ENCODE measurements around the gene LBX1.

LBX1 gene, protein sequence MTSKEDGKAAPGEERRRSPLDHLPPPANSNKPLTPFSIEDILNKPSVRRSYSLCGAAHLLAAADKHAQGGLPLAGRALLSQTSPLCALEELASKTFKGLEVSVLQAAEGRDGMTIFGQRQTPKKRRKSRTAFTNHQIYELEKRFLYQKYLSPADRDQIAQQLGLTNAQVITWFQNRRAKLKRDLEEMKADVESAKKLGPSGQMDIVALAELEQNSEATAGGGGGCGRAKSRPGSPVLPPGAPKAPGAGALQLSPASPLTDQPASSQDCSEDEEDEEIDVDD

DNA sequence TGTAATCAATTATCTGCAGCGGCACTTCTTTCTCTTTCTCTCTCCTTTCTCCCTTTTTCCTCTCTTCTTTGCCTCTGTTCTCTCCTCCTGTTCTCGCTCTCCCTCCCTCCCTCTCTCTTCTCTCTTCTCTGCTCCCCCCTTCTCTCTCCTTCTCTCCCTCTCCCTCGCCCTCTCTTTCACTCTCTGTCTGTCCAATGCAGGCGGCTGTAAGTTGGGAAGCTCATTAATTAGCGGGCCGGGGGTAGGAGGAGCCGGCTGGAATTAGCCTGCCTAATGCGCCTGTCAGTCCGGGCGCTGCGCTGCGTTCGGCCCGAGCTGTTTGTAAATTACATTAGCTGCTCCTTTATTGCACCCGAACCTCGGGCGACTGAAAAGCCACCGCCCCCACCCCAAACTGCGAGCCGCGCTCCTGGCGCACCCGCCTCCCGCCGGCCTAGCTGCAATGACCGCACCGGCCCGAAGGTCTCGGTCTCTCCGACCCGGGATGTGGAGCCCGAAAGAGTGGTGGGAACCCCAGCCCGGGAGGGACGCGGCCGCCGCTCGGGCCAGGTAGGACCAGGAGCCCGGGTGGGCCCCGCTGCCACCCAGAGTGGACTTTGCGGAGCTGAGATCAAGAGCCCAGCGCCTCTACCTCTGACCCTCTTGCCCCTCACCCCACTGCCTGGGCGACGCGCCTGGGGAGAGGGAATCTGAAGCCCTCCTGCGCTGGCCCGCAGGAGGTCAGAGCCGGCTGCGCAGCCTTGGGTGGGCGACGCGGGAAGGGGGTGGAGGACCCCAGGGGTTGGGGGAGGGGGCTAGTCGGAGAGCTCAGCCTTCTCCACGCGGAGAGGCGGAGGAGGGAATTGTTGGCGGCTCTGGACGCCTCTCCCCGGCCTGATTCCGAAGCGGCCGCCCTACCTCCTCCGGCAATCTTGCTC lies at the start of gene LBX1:
LBX1 (minus strand) TSS at position 198 of the 917 bp plus-strand sequence. CDS start 648 bp downstream, outside the sequence.
- Histone ChIP-seq H3K36me3 (ENCODE audit: control insufficient read depth, insufficient read depth, low read length) (no peaks in the 10 kb centered on the region), H3K27me3 (replicated peaks; ENCODE audit: control insufficient read depth, insufficient read depth, low read length) (peaks cover 9% of the 10 kb centered on the region), H3K4me3 (replicated peaks; ENCODE audit: low read depth, low read length) (no peak within 1 kb of the TSS)
- TF ChIP-seq, protein P1, sequence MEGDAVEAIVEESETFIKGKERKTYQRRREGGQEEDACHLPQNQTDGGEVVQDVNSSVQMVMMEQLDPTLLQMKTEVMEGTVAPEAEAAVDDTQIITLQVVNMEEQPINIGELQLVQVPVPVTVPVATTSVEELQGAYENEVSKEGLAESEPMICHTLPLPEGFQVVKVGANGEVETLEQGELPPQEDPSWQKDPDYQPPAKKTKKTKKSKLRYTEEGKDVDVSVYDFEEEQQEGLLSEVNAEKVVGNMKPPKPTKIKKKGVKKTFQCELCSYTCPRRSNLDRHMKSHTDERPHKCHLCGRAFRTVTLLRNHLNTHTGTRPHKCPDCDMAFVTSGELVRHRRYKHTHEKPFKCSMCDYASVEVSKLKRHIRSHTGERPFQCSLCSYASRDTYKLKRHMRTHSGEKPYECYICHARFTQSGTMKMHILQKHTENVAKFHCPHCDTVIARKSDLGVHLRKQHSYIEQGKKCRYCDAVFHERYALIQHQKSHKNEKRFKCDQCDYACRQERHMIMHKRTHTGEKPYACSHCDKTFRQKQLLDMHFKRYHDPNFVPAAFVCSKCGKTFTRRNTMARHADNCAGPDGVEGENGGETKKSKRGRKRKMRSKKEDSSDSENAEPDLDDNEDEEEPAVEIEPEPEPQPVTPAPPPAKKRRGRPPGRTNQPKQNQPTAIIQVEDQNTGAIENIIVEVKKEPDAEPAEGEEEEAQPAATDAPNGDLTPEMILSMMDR (IDR thresholded peaks at IDR 0.05; ENCODE audit: insufficient read depth, low read length, poor library complexity, severe bottlenecking) = no peak
- no peak for DNase-seq (ENCODE audit: extremely low read depth, insufficient read length)

DNA sequence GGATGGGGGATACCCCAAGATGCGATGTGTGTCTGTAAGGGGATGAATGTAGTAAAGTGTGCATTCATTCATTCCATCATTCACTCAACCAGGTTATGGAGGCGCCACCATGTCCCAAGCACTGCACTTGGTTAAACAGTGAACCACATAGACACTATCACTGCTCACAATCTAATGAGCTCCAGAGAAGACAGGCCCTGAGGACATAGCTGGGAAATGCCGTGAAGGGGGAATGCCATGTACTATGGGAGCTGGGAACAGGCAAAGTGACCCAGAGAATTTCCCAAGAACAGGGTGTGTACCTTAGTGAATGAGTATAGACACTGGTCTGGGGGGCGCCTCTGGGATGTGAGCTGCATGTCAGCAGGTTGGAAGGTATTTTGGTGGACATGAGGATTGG lies 44.5 kb upstream of the LBX1 start:
- TF ChIP-seq, protein P1 (IDR thresholded peaks at IDR 0.05; ENCODE audit: insufficient read depth, low read length, poor library complexity, severe bottlenecking) = no peak
- no peak for DNase-seq (ENCODE audit: extremely low read depth, insufficient read length)
- Histone ChIP-seq H3K36me3 (ENCODE audit: control insufficient read depth, insufficient read depth, low read length) (no peaks in the 10 kb centered on the region), H3K27me3 (replicated peaks; ENCODE audit: control insufficient read depth, insufficient read depth, low read length) (no peaks in the 10 kb centered on the region; the same call in 1 of the 2 replicates), H3K4me3 (replicated peaks; ENCODE audit: low read depth, low read length) (no peak overlapping the region)

DNA sequence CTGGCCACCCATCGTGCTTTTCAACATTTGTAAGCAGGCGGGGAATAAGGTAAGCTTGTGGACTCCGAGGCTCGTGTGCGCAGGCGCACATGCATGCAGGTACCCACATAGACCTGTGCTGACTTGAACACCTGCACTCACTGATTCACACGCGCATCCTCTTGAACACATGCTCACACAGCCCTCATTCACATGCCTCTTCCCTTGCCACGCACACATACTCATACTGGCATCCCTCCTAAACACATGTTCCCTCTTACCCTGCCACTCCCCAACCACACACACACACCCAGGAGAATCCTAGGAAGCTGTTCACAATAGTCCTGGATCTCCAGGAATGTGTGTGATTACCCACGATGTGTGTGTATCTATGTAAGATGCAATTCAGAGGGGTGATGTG lies 44.1 kb upstream of the LBX1 start:
- no peaks in the 10 kb centered on the region for H3K36me3 ChIP-seq (ENCODE audit: control insufficient read depth, insufficient read depth, low read length)
- H3K27me3 ChIP-seq (replicated peaks; ENCODE audit: control insufficient read depth, insufficient read depth, low read length) = no peaks in the 10 kb centered on the region; the same call in 1 of the 2 replicates
- TF ChIP-seq, protein P1 (IDR thresholded peaks at IDR 0.05; ENCODE audit: insufficient read depth, low read length, poor library complexity, severe bottlenecking) = no peak
- no peak overlapping the region for H3K4me3 ChIP-seq (replicated peaks; ENCODE audit: low read depth, low read length)
- DNase-seq (ENCODE audit: extremely low read depth, insufficient read length) = no peak

DNA sequence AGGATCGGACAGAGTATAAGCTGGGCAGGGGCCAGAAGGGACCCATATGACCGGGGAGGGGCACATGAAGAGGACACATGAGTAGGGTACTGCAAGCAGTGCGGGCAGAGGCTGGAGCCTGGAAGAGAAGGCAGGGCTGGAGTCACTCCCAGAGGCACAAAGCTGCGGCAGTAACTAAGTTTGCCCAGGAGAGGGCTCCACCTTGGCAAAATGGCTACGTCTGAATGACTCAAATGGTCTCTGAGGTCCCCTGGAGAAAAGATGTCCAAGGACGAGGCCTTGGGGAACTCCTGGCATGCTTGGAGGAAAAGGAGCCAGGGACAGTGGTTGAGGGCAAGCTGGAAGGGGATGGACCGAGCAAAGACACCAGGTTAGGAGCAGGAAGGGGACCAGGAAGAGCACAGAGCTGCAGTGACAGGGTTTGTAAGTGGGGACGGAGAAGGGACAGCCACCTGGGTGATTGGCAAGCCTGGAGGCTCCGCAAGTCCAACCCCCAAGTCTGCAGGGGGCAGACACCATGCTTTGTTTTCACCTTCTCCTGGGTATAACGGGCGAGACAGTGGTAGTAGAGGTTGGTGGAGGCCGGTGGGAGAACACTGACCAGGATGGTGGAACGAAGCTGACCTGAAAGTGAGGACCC lies 43.1 kb upstream of the LBX1 start:
- peak; percentile 25 for DNase-seq (ENCODE audit: extremely low read depth, insufficient read length)
- TF ChIP-seq, protein P1 (IDR thresholded peaks at IDR 0.05; ENCODE audit: insufficient read depth, low read length, poor library complexity, severe bottlenecking) = peak; percentile 84
- H3K27me3 ChIP-seq (replicated peaks; ENCODE audit: control insufficient read depth, insufficient read depth, low read length) = no peaks in the 10 kb centered on the region; the same call in 1 of the 2 replicates
- H3K36me3 ChIP-seq (ENCODE audit: control insufficient read depth, insufficient read depth, low read length) = no peaks in the 10 kb centered on the region
- no peak overlapping the region for H3K4me3 ChIP-seq (replicated peaks; ENCODE audit: low read depth, low read length)

DNA sequence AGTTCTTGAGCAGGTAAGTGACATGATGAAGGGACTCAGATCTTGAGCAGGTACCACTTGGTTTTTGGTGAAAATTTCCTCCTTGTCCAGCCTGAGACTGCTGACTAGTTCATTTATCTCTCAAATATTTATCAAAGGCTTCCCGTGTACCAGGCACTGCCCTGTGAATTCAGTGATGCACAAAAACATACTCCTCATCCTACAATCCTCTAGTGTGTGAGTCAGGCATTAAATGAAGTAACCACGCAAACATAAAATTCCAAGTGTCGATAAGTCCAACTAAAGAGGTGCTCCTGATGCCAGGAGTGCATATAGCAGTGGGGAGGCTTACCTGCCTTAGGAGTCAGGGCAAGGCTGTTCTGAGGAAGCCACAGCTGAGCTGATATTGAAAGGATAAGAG lies 41.5 kb upstream of the LBX1 start:
- TF ChIP-seq, protein P1 (IDR thresholded peaks at IDR 0.05; ENCODE audit: insufficient read depth, low read length, poor library complexity, severe bottlenecking) = no peak
- no peaks in the 10 kb centered on the region for H3K36me3 ChIP-seq (ENCODE audit: control insufficient read depth, insufficient read depth, low read length)
- DNase-seq (ENCODE audit: extremely low read depth, insufficient read length) = no peak
- no peaks in the 10 kb centered on the region for H3K27me3 ChIP-seq (replicated peaks; ENCODE audit: control insufficient read depth, insufficient read depth, low read length)
- no peak overlapping the region for H3K4me3 ChIP-seq (replicated peaks; ENCODE audit: low read depth, low read length)
